ENCODE measurements around the gene SPNS2.

The SPNS2 gene

DNA sequence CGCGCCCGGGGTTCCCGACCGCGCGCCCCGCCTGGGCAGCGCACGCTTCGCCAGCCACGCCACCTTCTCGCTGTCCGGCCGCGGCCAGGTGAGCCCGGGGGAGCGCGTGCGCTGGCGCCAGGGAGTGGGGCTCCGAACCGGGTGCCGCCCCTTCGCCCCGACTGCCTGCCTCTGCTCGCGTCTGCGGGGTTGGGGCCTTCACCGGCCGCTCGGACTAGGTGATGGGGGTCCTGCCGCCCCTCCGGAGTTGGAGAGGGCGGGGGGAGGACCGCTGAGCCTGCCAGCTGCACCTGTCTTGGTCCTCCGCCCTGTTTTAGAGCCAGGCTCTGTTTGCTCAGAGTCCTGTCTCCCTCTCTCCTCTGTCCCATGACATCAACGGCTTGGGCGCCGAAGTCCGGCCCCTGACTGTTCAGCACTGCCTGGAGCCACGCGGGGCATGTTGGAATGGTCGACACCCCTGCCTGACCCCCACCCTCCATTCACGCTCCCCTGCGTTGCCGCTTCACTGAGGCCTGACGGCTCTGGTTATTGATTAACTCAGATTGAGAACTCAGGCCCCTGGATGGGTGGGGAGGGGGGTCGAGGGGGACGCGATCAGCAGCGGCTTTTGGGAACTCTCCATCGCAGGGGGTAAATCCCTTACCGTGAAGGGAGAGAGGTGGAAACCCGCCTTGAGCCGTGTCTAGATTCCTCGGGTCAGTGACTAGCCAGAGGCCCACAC is 86.4 kb downstream of the SPNS2 start:
- H3K9ac ChIP-seq (ENCODE audit: insufficient read length, low read depth), result peak overlapping the region; percentile 64
- H3K4me3 ChIP-seq (ENCODE audit: insufficient read length, low read depth), result peak overlapping the region; percentile 36
- peaks cover 29% of the 10 kb centered on the region for H3K4me1 ChIP-seq (ENCODE audit: insufficient read depth, insufficient read length)
- no peaks in the 10 kb centered on the region for H3K9me3 ChIP-seq (ENCODE audit: insufficient read depth, low read length)
- H3K27me3 ChIP-seq (ENCODE audit: insufficient read depth, insufficient read length), result peaks cover 36% of the 10 kb centered on the region
- H3K36me3 ChIP-seq (ENCODE audit: insufficient read depth, insufficient read length, low read length), result no peaks in the 10 kb centered on the region
- DNase-seq (ENCODE audit: low read depth, low spot score), result no peak
- TF ChIP-seq ZNF274 (IDR thresholded peaks at IDR 0.05; ENCODE audit: low read depth, low read length) (no peak), SUZ12 (IDR thresholded peaks at IDR 0.05; ENCODE audit: extremely low read depth, insufficient read depth, insufficient read length) (no peak), YY1 (IDR thresholded peaks at IDR 0.05; ENCODE audit: insufficient read depth, insufficient read length) (no peak)

DNA sequence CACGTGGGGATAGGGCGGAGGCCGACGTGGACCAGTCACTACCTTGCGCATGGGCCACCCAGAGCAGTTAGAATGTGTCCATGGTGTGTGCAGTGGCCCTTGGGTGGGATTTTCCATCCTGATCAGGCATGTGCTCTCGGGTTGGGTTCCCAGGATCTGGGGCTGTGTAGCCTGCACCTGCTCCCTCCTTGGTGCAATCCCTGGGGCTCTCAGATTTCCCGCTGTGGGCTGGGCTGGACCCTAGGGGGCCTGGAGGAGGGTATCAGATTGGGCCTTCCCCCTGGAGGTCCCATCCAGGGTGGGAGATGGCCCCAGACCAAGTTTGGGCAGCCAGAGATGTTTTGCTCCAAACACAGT is 86.9 kb downstream of the SPNS2 start:
- DNase-seq (ENCODE audit: low read depth, low spot score), result no peak
- no peaks in the 10 kb centered on the region for H3K9me3 ChIP-seq (ENCODE audit: insufficient read depth, low read length)
- peaks cover 36% of the 10 kb centered on the region for H3K27me3 ChIP-seq (ENCODE audit: insufficient read depth, insufficient read length)
- H3K4me1 ChIP-seq (ENCODE audit: insufficient read depth, insufficient read length), result peaks cover 27% of the 10 kb centered on the region
- TF ChIP-seq YY1 (IDR thresholded peaks at IDR 0.05; ENCODE audit: insufficient read depth, insufficient read length) (no peak), SUZ12 (IDR thresholded peaks at IDR 0.05; ENCODE audit: extremely low read depth, insufficient read depth, insufficient read length) (no peak), ZNF274 (IDR thresholded peaks at IDR 0.05; ENCODE audit: low read depth, low read length) (no peak)
- H3K9ac ChIP-seq (ENCODE audit: insufficient read length, low read depth), result no peak overlapping the region
- H3K4me3 ChIP-seq (ENCODE audit: insufficient read length, low read depth), result no peak overlapping the region
- H3K36me3 ChIP-seq (ENCODE audit: insufficient read depth, insufficient read length, low read length), result no peaks in the 10 kb centered on the region

DNA sequence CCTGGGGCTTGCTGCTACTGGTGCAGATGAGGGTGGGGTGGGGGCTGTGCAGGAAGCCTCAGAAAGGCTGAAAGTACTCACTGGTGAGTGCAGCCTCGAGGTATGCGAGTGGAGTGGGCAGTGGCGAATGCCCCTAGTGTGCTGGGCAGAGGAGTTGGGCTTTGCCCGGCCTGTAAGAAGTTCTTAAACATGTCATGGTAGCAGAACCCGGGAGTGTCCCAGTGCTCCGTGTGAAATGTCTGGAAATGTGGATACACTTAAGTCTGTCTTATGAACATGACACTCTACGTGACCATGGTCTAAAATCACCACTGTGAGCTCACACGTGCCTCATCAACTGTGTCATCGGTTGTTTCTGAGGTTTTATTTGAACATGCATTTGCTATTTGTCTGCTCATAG is 87.4 kb downstream of the SPNS2 start:
- no peak for DNase-seq (ENCODE audit: low read depth, low spot score)
- no peak for TF ChIP-seq SUZ12 (IDR thresholded peaks at IDR 0.05; ENCODE audit: extremely low read depth, insufficient read depth, insufficient read length)
- no peak for TF ChIP-seq ZNF274 (IDR thresholded peaks at IDR 0.05; ENCODE audit: low read depth, low read length)
- TF ChIP-seq YY1 (IDR thresholded peaks at IDR 0.05; ENCODE audit: insufficient read depth, insufficient read length), result no peak
- no peak overlapping the region for H3K9ac ChIP-seq (ENCODE audit: insufficient read length, low read depth)
- no peaks in the 10 kb centered on the region for H3K36me3 ChIP-seq (ENCODE audit: insufficient read depth, insufficient read length, low read length)
- H3K4me3 ChIP-seq (ENCODE audit: insufficient read length, low read depth), result no peak overlapping the region
- peaks cover 36% of the 10 kb centered on the region for H3K27me3 ChIP-seq (ENCODE audit: insufficient read depth, insufficient read length)
- no peaks in the 10 kb centered on the region for H3K9me3 ChIP-seq (ENCODE audit: insufficient read depth, low read length)
- H3K4me1 ChIP-seq (ENCODE audit: insufficient read depth, insufficient read length), result peaks cover 27% of the 10 kb centered on the region

DNA sequence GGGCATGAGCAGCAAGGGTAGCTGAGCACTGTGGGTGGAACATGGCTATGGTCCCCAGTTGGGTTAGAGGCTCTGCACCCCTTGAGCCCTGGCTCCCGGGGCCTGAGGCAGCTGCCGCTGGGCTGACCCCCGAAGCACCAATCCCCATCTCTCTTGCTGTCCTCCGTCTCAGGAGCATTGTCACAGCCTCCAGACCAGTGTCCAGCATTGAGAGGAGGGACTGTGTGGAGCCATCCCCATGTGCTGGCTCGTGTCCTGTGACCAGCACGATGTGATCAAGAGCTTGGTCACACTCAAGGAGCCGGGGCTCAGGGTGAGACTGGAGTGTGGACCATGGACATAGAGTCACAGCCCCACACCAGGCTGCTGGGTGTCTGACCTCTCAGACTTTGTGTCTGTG is 88.5 kb downstream of the SPNS2 start:
- Histone ChIP-seq H3K9me3 (ENCODE audit: insufficient read depth, low read length) (no peaks in the 10 kb centered on the region), H3K4me3 (ENCODE audit: insufficient read length, low read depth) (no peak overlapping the region), H3K27me3 (ENCODE audit: insufficient read depth, insufficient read length) (peaks cover 36% of the 10 kb centered on the region), H3K36me3 (ENCODE audit: insufficient read depth, insufficient read length, low read length) (no peaks in the 10 kb centered on the region), H3K4me1 (ENCODE audit: insufficient read depth, insufficient read length) (peaks cover 20% of the 10 kb centered on the region), H3K9ac (ENCODE audit: insufficient read length, low read depth) (no peak overlapping the region)
- DNase-seq (ENCODE audit: low read depth, low spot score), result no peak
- TF ChIP-seq ZNF274 (IDR thresholded peaks at IDR 0.05; ENCODE audit: low read depth, low read length) (no peak), YY1 (IDR thresholded peaks at IDR 0.05; ENCODE audit: insufficient read depth, insufficient read length) (no peak), SUZ12 (IDR thresholded peaks at IDR 0.05; ENCODE audit: extremely low read depth, insufficient read depth, insufficient read length) (no peak)

DNA sequence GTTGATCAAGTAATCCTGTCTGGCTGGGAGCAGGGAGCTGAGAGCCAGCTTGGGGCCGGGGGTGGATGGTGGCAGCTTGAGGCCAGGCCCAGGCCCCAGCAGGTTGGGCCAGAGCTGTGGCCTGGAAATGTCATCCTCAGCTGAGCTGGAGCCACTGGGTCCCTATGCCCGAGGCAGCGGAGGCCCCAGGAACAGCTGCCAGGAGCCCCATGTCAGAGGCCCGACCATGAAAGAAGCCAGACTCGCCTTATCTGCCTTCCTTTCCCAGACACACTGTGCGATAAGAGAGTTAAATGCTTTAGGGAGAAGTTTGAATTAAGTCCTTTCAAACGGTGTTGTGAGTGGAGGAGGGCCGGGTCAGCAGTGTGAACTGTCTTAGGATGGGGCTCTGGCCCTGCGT is 89.1 kb downstream of the SPNS2 start:
- Histone ChIP-seq H3K27me3 (ENCODE audit: insufficient read depth, insufficient read length) (peaks cover 36% of the 10 kb centered on the region), H3K36me3 (ENCODE audit: insufficient read depth, insufficient read length, low read length) (no peaks in the 10 kb centered on the region), H3K4me1 (ENCODE audit: insufficient read depth, insufficient read length) (peaks cover 14% of the 10 kb centered on the region), H3K9ac (ENCODE audit: insufficient read length, low read depth) (no peak overlapping the region), H3K4me3 (ENCODE audit: insufficient read length, low read depth) (no peak overlapping the region), H3K9me3 (ENCODE audit: insufficient read depth, low read length) (no peaks in the 10 kb centered on the region)
- no peak for DNase-seq (ENCODE audit: low read depth, low spot score)
- TF ChIP-seq YY1 (IDR thresholded peaks at IDR 0.05; ENCODE audit: insufficient read depth, insufficient read length), result no peak
- TF ChIP-seq ZNF274 (IDR thresholded peaks at IDR 0.05; ENCODE audit: low read depth, low read length), result no peak
- TF ChIP-seq SUZ12 (IDR thresholded peaks at IDR 0.05; ENCODE audit: extremely low read depth, insufficient read depth, insufficient read length), result no peak

DNA sequence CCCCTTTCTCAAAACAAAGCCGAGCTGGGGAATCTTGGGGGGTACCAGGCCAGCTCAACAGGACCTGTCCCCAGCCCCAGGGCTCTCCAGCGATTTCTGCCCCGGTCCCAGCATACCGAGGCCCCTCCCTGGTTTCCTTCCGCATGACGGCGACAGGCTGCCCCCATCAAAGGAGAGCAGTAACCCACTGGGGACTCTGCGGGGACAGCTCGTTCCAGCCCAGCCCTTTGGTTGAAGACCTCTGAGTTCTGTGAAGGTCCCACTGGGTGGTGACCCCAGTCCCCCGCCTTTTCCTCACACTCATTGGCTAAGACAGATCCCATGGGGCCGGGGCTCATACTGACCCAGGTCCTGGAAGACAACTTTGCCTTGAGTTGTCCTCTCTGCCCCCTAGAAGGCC is 89.7 kb downstream of the SPNS2 start:
- Histone ChIP-seq H3K27me3 (ENCODE audit: insufficient read depth, insufficient read length) (peaks cover 30% of the 10 kb centered on the region), H3K9ac (ENCODE audit: insufficient read length, low read depth) (no peak overlapping the region), H3K36me3 (ENCODE audit: insufficient read depth, insufficient read length, low read length) (no peaks in the 10 kb centered on the region), H3K4me1 (ENCODE audit: insufficient read depth, insufficient read length) (peaks cover 14% of the 10 kb centered on the region), H3K4me3 (ENCODE audit: insufficient read length, low read depth) (no peak overlapping the region), H3K9me3 (ENCODE audit: insufficient read depth, low read length) (no peaks in the 10 kb centered on the region)
- TF ChIP-seq SUZ12 (IDR thresholded peaks at IDR 0.05; ENCODE audit: extremely low read depth, insufficient read depth, insufficient read length) (no peak), ZNF274 (IDR thresholded peaks at IDR 0.05; ENCODE audit: low read depth, low read length) (no peak), YY1 (IDR thresholded peaks at IDR 0.05; ENCODE audit: insufficient read depth, insufficient read length) (no peak)
- DNase-seq (ENCODE audit: low read depth, low spot score), result no peak

Measured in NT2/D1 (cell line).